Stimulated activated CD8-positive, alpha-beta memory T cell treated with anti-CD3 and anti-CD28 coated beads, Interleukin-4, amount 100 ng/mL, for 4 hours (primary cell): Measurements from ENCODE around the gene NPIPB5.
"Not testable (repeated sequence)": the region's sequence is repeated elsewhere in the genome, so short reads cannot be mapped to it uniquely, and the experiment has no call there.

Experiments used
- DNase-seq, 2 donors: peaks; one replicate each; pipeline ENCODE4 v3.0.0-alpha.2; 2020; ENCODE audit warnings: low read depth in 2 of 2, low spot score in 1 of 2

The NPIPB5 gene

DNA sequence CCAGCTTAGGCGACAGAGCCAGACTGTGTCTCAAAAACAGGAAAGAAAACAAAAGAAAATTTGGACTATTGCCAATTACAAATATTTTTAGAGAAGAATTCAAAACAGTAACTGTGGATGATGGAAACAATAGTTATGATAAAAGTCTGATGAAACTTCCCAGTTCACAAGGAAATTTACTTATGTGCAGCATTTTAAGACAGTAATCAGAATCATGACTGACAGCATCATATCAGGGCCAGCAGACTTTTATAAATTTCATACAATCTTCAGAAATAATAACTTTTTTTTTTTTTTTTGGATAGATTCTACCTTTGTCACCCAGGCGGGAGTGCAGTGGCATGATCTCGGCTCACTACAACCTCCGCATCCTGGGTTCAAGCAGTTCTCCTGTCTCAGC, at the start of gene NPIPB5:
TSS of gene NPIPB5 (plus strand) at position 301 of the 400 bp plus-strand sequence. CDS start 2,911 bp downstream, outside the sequence.
- DNase-seq = not testable (repeated sequence)

DNA sequence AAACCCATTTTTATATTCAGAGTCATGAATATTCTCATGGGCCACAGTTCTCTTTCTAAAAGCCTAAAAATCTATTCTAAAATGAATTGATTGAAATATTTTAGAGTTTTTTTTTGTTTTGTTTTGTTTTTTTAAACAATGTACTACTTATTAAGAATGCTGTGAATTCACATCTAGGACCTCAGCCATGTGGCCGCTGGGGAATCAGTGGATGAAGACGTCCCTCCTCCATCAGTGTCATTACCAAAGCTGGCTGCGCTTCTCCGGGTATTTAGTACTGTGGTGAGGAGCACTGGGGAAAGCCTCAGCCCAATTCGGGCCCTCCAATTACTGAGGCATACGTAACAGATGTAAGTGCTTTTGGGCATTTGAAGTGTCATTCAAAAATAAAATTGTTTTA, 41.8 kb upstream of the NPIPB5 start:
- not testable (repeated sequence) for DNase-seq

DNA sequence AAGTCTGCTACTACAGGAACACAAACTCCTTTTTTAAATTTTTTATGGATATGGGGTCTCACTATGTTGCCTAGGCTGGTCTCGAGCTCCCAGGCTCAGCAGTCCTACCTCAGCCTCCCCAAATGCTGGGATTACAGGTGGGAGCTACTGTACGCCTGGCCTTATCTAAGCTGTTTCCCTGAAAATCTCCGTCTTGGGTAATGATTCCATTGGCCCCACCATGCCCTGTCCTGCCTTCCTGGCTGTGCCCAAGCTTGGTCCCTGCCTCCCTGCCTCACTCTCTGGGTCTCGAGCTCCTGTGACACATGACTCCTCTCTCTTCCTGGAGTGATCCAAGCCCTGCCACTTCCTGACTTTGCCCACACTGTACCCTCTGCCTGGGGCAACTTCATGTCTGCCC, 27.3 kb downstream of the NPIPB5 start:
- DNase-seq = not testable (repeated sequence)

DNA sequence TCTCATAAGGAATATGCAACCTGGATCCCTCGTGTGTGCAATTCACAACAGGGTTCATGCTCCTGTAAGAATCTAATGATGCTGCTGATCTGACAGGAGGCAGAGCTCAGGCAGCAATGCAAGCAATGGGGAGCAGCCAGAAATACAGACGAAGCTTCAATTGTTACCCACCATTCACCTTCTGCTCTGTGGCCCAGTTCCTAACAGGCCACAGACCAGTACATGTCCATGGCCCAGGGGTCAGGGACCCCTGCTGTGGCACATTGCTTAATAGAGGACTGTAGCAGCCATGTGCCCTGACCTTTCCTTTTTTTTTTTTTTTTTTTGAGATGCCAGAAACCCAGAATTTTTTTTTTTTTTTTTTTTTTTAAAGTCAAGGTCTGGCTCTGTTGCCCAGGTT, 34.1 kb downstream of the NPIPB5 start:
- not testable (repeated sequence) for DNase-seq

DNA sequence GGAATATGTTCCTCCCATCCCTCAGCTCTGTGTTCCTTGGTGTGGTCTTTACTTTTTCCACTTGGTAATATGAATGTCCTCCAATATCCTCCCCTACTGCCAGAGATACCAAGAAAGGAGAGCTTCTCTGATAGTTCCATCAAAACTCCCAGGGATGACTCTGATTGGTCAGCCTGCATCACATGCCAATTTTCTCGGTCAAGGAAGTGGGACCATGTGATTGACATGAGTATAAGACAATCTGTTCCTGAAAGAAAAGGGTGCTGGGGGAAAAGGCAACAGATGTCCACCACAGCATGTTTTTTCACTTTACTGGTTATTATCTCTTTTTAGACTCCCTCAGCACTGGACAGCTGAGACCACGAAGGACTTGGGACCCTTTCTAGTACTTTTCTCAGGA, 35.9 kb downstream of the NPIPB5 start:
- not testable (repeated sequence) for DNase-seq

DNA sequence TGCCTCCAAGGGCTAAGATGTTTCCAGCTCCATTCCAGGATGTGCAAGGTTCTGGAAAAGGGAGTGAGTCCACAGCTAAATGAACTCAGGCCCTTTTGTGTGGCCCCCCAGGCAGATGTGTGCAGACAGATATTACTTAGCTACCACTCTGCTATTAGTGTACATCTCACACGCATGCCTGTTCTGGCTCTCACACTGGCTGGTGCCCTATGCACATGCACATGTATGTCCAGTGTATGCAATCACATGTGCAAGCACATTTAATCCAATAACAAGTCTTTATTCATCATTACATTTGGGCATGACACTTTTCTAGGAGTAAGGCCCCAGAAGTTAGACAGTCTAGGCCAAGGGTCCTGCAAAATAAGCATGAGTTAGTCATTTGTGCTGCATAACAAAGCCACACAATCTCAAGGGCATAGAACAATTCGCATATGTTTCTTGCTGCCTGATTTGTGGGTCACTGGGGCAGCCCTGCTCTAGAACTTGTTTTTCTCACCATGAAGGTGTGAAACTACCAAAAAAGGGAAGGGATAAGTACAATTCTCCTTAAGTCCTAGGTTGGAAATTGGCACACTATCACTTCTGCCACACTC, 36.6 kb downstream of the NPIPB5 start:
- DNase-seq = not testable (repeated sequence)

DNA sequence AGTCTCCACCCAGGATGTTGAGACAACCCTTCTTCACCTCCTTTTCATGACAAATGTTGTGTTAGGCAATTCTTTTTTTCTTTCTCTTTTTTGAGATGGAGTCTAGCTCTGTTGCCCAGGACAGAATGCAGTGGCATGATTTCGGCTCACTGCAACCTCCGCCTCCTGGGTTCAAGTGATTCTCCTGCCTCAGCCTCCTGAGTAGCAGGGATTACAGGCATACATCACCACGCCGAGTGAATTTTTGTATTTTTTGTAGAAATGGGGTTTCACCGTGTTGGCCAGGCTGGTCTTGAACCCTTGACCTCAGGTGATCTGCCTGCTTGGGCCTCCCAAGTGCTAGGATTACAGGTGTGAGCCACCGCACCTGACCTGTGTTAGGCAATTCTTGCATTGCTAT, 39.2 kb downstream of the NPIPB5 start:
- DNase-seq = not testable (repeated sequence)

DNA sequence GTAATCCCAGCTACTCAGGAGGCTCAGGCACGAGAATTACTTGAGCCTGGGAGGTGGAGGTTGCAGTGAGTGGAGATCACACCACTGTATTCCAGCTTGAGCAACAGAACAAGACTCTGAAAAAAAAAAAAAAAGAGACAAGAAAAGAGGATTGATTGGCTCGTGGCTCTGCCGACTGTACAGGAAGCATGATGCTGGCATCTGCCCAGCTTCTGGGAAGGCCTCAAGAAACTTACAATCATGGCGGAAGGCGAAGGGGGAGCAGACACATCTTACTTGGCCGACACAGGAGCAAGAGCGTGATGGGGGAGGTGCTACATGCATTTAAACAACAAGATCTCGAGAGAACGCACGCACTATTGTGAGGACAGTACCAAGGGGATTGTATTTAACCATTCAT, 40.5 kb downstream of the NPIPB5 start:
- DNase-seq = not testable (repeated sequence)

DNA sequence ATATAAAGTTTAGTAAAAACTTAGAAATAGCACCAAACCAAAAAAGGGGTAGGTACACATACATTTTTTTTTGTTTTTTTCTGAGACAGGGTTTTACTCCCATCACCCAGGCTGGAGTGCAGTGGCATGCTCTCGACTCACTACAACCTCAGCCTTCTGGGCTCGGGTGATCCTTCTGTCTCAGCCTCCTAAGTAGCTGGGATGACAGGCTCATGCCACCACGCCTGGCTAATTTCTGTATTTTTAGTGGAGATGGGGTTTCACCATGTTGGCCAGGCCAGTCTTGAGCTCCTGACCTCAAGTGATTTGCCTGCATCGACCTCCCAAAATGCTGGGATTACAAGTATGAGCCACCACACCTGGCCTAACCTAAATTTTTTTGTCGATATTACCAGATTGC, 41.0 kb downstream of the NPIPB5 start:
- not testable (repeated sequence) for DNase-seq

DNA sequence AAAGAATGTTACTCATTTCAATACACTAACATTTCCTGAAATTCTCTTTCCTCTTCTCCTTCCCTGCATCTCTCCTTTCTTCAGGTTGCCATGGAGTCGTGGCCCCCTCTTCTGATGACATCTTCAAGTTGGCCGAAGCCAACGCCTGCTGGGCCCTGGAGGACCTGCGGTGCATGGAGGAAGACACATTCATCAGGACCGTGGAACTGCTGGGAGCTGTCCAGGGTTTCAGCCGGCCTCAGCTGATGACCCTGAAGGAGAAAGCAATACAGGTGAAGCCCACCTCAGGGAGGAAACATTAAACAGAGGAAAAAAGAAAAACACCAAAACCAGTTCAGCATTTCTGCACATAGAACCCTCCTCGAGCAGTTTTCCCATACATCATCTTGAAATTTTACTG, 46.1 kb downstream of the NPIPB5 start:
- not testable (repeated sequence) for DNase-seq
